Suppressor macrophage (primary cell): ENCODE results near the gene KCNIP3.
"Not testable (repeated sequence)": the region's sequence is repeated elsewhere in the genome, so short reads cannot be mapped to it uniquely, and the experiment has no call there.

Experiments used
- DNase-seq, 4 experiments: peaks; one replicate each; pipeline ENCODE4 v3.0.0-alpha.2; 2020 to 2022

Gene KCNIP3

DNA sequence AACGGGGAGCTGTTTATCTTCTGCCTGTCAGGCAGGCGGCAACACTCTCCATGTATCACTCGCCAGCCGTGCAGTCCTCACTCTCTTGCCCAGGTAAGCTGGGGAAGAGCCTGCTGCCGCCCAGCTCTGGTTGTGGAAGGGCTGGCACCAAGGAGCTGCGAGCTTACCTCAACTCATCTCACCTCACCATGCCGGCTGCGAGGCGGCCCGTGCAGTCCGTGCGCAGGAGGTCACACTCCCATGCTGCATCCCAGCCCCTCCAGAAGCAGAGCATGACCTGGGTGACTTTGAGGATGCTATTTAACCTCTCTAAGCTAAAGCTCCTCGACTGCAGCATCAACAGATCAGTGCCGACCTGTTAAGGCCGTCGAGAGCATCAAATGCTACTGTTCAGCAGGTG lies 118.4 kb downstream of the KCNIP3 start:
- not testable (repeated sequence) for DNase-seq

DNA sequence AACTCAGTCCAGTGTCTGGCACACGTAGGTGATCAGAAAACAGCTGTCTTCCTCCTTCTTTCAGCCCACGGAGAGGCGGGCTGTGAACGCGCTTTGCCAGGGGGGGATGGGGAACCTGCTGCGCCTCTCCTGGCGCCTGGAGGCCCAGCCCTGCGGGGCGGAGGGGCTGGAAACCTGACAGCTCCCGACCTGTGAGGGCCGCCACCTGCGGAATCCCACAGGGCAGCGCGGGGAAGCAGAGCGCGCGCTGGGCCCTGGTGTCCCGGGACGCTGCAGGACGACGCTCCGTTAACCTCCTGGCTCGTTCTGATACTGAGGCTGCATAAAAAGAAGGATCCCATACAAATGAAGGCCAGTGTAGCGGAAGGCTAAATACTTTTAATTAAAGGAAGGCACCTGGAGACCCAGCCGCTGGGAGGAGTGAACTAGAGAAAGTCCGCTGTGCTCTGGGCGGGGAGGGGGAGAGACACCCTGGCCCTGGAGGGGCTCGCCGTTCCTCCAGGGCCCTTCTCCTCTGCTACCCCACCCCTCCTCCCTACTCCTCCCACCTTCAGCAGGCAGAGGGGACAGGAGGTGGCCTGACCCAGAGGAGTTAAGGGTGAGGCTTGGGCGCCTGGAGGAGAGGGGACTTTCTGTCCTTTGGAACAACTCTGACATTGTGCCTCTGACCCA lies 130.2 kb downstream of the KCNIP3 start:
- DNase-seq, result not testable (repeated sequence)

DNA sequence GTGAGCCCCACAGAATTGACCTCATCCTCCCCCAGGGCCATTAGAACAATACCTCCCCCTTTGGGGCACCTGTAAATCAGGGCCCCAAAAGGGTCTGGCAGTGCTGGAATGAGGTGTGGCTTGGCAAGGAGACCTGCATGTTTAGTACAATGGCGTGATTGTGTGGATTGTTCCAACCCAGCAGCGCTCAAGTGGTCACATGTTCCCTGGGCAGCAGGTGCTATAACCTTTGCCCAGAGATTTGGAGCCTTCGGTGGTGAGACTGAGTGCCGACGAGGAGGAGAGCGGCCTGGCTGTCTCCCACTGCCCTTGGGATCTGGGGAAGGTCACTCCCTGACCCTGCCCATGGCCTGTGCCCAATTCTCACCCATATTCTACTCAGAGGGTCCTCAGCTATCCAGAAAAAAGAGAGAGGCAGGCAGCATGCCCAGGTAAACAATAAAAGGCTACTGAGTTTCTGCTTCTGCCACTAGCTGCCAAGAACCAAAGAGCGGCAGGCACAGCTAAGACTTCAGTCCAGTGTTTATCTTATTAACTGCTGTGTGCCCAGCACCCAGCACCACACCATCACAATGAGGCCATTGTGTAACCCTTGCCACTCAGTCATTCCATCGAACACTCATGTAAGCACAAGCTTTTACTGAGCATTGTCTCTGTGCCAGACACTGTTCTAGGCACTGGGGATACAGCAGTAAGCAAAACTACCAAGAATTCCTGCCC lies 132.8 kb downstream of the KCNIP3 start:
- DNase-seq, result not testable (repeated sequence)

DNA sequence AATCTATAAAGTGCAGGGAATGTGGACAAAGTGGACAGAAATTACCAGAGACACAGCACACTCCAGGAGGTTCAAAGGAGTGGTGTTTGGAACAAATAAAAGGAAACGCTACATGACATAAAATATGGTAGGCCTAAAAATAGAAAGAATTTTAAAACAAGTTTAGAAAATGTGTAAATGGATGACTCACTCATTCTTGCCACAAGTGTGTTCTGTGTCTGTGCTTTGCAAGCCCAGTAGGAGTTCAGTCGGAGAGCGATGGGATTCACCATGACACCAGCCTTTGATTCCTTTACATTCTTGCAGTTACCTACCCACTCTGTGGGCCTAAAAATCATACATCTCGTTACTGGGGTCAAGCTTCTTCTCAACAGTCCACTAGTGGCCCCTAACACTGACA lies 136.2 kb downstream of the KCNIP3 start:
- DNase-seq, result not testable (repeated sequence)

DNA sequence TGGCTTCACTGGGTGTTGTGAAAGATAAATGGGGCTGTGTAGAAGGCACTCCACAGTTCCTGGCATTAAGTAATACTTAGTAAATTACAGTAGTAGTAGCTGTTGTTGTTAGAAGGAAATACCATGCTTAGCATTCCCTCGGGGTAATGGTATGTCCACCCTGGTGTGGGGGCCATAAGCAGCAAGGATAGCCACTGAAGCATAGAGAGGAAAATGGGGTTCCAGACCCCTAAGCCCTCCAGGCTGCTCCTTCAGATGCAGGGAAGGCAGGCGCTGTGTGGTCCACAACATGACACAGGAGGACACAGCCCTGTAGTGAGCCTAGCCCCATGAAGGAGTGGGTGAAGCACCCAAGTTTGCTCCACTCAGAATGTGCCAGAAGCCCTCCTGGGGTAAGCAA lies 136.8 kb downstream of the KCNIP3 start:
- DNase-seq, result not testable (repeated sequence)

DNA sequence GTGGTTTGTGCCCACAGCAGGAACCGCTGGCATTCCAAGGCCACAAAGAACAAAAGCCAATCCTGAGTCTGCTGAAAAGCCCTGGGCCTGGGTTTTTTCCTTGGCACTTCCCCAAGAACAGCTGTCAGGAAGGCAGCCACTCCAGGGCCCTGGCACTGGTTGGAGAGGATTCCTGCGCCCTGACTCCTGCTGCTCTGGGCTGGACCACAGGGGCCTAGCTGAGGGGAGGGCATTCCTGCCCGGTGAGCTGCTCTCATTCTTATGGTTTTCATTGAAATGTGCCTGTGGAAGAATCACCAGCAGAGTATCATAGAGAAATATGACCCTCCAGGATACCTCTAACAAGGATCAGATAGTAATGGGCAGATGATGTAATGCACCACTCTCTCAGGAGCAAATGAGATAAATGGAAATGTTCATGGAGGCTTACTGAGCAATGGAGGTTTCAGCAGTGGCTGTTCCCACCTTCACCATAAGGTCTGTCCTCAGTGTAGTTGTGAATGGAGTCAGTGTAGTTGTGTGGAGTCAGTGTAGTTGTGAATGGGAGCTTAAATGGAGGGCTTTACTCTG lies 137.4 kb downstream of the KCNIP3 start:
- DNase-seq, result not testable (repeated sequence)

DNA sequence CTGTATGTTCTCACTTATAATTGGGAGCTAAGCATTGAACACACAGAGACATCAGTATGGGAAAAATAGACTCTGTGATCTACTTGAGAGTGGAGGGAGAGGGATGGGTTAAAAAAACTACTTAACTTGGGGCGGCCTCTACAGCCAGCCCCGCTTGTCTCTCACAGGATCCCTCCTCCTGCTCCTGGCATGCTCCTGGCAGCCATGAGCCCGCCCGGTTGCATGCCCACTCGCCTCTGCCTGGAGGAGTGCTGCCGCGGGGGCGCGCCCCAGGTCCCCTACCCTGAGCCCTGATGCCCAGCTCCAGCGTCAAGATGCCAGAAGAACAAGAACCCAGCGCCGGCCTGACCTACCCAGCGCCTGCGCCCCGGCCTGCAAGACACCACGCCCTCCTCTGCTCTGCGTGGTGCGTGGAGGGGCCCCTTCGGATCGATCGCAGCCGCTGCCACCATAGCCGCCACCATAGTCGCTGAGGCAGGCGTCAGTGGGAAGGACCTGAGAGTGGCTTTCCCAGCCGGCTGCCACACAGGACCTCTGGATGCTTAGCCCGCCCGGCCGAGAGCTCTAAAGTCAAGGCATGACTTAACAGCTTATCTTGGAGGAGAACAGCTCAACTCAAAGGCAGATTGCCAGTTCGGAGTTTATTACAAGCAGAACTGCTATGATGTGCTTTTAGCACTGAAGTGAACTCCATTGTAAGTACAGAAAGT lies 138.2 kb downstream of the KCNIP3 start:
- not testable (repeated sequence) for DNase-seq
